Neural cell (in vitro differentiated cells): ENCODE data around the gene USP12. TPM values are rescaled to one million over a fixed set of nuclear protein-coding genes. Genes with fewer than 3 reads are reported as not detected.

Source experiments
- H2AFZ ChIP-seq: fragments of 200-600, 300-800 bp; sonication (generic), shearing (Covaris generic); 2 replicates; pipeline ENCODE4 v1.6.0; 2014; ENCODE audit warnings: low read depth, mild to moderate bottlenecking, antibody characterized with exemption, low read length, moderate library complexity
- H3F3A ChIP-seq: fragments of 200-600 bp; shearing (Covaris generic); 2 replicates; pipeline ENCODE4 v1.6.1; 2016; ENCODE audit warnings: mild to moderate bottlenecking, moderate library complexity, mixed read lengths, antibody characterized with exemption, low read length; ENCODE audit not compliant: insufficient read depth, poor library complexity, severe bottlenecking
- H3K27ac ChIP-seq: fragments of 200-600, 300-800 bp; sonication (generic), shearing (Covaris generic); 2 replicates; pipeline ENCODE4 v1.5.1; 2014; ENCODE audit warnings: mild to moderate bottlenecking, low read length, moderate library complexity
- H3K27me3 ChIP-seq: fragments of 300-800, 200-600 bp; sonication (generic), shearing (Covaris generic); 2 replicates; pipeline ENCODE4 v1.6.0; 2014; ENCODE audit warnings: mild to moderate bottlenecking, low read depth, low read length, moderate library complexity; ENCODE audit not compliant: insufficient read depth
- H3K36me3 ChIP-seq: fragments of 300-800, 200-600 bp; sonication (generic), shearing (Covaris generic); 2 replicates; pipeline ENCODE4 v1.5.1; 2014; ENCODE audit warnings: mild to moderate bottlenecking, antibody characterized with exemption, low read length, moderate library complexity; ENCODE audit not compliant: insufficient read depth
- H3K4me2 ChIP-seq: fragments of 300-800, 200-600 bp; sonication (generic), shearing (Covaris generic); 2 replicates; pipeline ENCODE4 v1.6.0; 2014; ENCODE audit warnings: mild to moderate bottlenecking, low read length
- H3K4me3 ChIP-seq: fragments of 300-800, 200-600 bp; sonication (generic), shearing (Covaris generic); 2 replicates; pipeline ENCODE4 v1.5.1; 2014; ENCODE audit warnings: mild to moderate bottlenecking, low read length, moderate library complexity
- H3K79me2 ChIP-seq: fragments of 200-600 bp; shearing (Covaris generic); replicated peaks from 2 replicates; pipeline ENCODE4 v1.6.0; 2014; ENCODE audit warnings: mild to moderate bottlenecking, low read length, moderate library complexity; ENCODE audit not compliant: insufficient read depth
- H3K9ac ChIP-seq: fragments of 300-800, 200-600 bp; sonication (generic), shearing (Covaris generic); 2 replicates; pipeline ENCODE4 v1.6.1; 2016; ENCODE audit warnings: mild to moderate bottlenecking, low read length, mixed read lengths
- H3K9me2 ChIP-seq: fragments of 200-600 bp; shearing (Covaris generic); 2 replicates; pipeline ENCODE4 v1.6.1; 2016; ENCODE audit warnings: mild to moderate bottlenecking, low read length, mixed read lengths; ENCODE audit not compliant: insufficient read depth
- H3K9me3 ChIP-seq: fragments of 200-600, 300-800 bp; sonication (generic), shearing (Covaris generic); 2 replicates; pipeline ENCODE4 v1.6.1; 2016; ENCODE audit warnings: mild to moderate bottlenecking, mixed run types, low read length, moderate library complexity, mixed read lengths
- H4K20me1 ChIP-seq: fragments of 200-600 bp; shearing (Covaris generic); 2 replicates; pipeline ENCODE4 v1.6.1; 2016; ENCODE audit warnings: mild to moderate bottlenecking, mixed run types; ENCODE audit not compliant: insufficient read depth
- CTCF ChIP-seq: fragments of 450-650 bp; IDR thresholded peaks from 2 replicates; pipeline ENCODE4 v1.5.1; 2014; ENCODE audit warnings: antibody characterized with exemption, mild to moderate bottlenecking, moderate library complexity; ENCODE audit not compliant: poor library complexity, severe bottlenecking
- EP300 ChIP-seq: fragments of 450-650 bp; conservative IDR thresholded peaks from 2 replicates; pipeline ENCODE4 v1.6.1; 2014; ENCODE audit warnings: antibody characterized with exemption, mild to moderate bottlenecking, moderate library complexity; ENCODE audit not compliant: poor library complexity, severe bottlenecking
- EZH2 ChIP-seq: fragments of 200-600, 300-800 bp; shearing (Covaris generic), sonication (generic); IDR thresholded peaks from 2 replicates; pipeline ENCODE4 v1.6.1; 2014; ENCODE audit warnings: antibody characterized with exemption, low read length, borderline replicate concordance, mild to moderate bottlenecking; ENCODE audit not compliant: insufficient read depth, poor library complexity, severe bottlenecking
- MXI1 ChIP-seq: fragments of 450-650 bp; conservative IDR thresholded peaks from 2 replicates; pipeline ENCODE4 v1.6.1; 2014; ENCODE audit warnings: antibody characterized with exemption, mild to moderate bottlenecking; ENCODE audit not compliant: poor library complexity, severe bottlenecking
- POLR2AphosphoS5 ChIP-seq: IDR thresholded peaks from 2 replicates; pipeline ENCODE4 v1.6.1; 2012
- RAD21 ChIP-seq: fragments of 450-650 bp; conservative IDR thresholded peaks from 2 replicates; pipeline ENCODE4 v1.6.1; 2014; ENCODE audit warnings: antibody characterized with exemption, mild to moderate bottlenecking, moderate library complexity
- REST ChIP-seq: IDR thresholded peaks from 2 replicates; pipeline ENCODE4 v1.6.1; 2012; ENCODE audit warnings: borderline replicate concordance
- SMC3 ChIP-seq: fragments of 450-650 bp; conservative IDR thresholded peaks from 2 replicates; pipeline ENCODE4 v1.6.1; 2014; ENCODE audit warnings: antibody characterized with exemption, mild to moderate bottlenecking, moderate library complexity; ENCODE audit not compliant: poor library complexity
- TAF1 ChIP-seq: IDR thresholded peaks from 2 replicates; pipeline ENCODE4 v1.6.1; 2012; ENCODE audit warnings: low read depth
- polyA plus RNA-seq: library from polyadenylated mRNA; depleted of rRNA; stranded (reverse); fragments of >200 nt; gene quantifications from 2 replicates; pipeline ENCODE4 v1.2.3, GENCODE V29; 2014

USP12 gene
- polyA plus RNA-seq, 1 donor from 2014 or later, result 26.2 TPM

- H3K9me3 ChIP-seq, result no peaks in the 10 kb centered on the region
- H3K36me3 ChIP-seq, result no peaks in the 10 kb centered on the region
- no peak overlapping the region for H3K9ac ChIP-seq
- peaks cover 7% of the 10 kb centered on the region for H4K20me1 ChIP-seq
- no peak overlapping the region for H3K4me2 ChIP-seq
- H3K9me2 ChIP-seq, result no peaks in the 10 kb centered on the region
- no peak overlapping the region for H2AFZ ChIP-seq
- no peak overlapping the region for H3K27ac ChIP-seq
- no peak overlapping the region for H3K4me3 ChIP-seq
- H3K27me3 ChIP-seq, result no peaks in the 10 kb centered on the region
- peaks cover 67% of the 10 kb centered on the region for H3K79me2 ChIP-seq
- H3F3A ChIP-seq, result no peaks in the 10 kb centered on the region
- TF ChIP-seq RAD21 (no peak), POLR2AphosphoS5 (no peak), REST (no peak), MXI1 (no peak), CTCF (no peak), EZH2 (no peak), SMC3 (no peak), EP300 (no peak), TAF1 (no peak)
Measured at GRCh38 chr13:27168086-27168485, 3.5 kb downstream of the USP12 start.

GRCh38 chr13:27166313-27166712 lies 5.3 kb downstream of the USP12 start:
- Histone ChIP-seq H3K9ac (no peak overlapping the region), H3K27ac (no peak overlapping the region), H3K4me2 (no peak overlapping the region), H3K9me2 (no peaks in the 10 kb centered on the region), H3K36me3 (no peaks in the 10 kb centered on the region), H3K9me3 (no peaks in the 10 kb centered on the region), H3K79me2 (peaks cover 83% of the 10 kb centered on the region), H4K20me1 (peaks cover 7% of the 10 kb centered on the region), H2AFZ (no peak overlapping the region), H3K27me3 (no peaks in the 10 kb centered on the region), H3F3A (no peaks in the 10 kb centered on the region), H3K4me3 (no peak overlapping the region)
- TF ChIP-seq TAF1, result no peak
- no peak for TF ChIP-seq EZH2
- TF ChIP-seq POLR2AphosphoS5, result no peak
- TF ChIP-seq EP300, result no peak
- TF ChIP-seq CTCF, result no peak
- no peak for TF ChIP-seq SMC3
- TF ChIP-seq REST, result no peak
- no peak for TF ChIP-seq RAD21
- TF ChIP-seq MXI1, result no peak
